ENCODE measurements around the gene ZBTB7C.

Gene ZBTB7C

GRCh38 chr18:48308027-48308635 is 101.1 kb downstream of the ZBTB7C start:
- no peak overlapping the region for H3K4me3 ChIP-seq (ENCODE audit: low read length)
- peak; percentile 91 for DNase-seq (ENCODE audit: low read depth)
- TF ChIP-seq, protein P1, sequence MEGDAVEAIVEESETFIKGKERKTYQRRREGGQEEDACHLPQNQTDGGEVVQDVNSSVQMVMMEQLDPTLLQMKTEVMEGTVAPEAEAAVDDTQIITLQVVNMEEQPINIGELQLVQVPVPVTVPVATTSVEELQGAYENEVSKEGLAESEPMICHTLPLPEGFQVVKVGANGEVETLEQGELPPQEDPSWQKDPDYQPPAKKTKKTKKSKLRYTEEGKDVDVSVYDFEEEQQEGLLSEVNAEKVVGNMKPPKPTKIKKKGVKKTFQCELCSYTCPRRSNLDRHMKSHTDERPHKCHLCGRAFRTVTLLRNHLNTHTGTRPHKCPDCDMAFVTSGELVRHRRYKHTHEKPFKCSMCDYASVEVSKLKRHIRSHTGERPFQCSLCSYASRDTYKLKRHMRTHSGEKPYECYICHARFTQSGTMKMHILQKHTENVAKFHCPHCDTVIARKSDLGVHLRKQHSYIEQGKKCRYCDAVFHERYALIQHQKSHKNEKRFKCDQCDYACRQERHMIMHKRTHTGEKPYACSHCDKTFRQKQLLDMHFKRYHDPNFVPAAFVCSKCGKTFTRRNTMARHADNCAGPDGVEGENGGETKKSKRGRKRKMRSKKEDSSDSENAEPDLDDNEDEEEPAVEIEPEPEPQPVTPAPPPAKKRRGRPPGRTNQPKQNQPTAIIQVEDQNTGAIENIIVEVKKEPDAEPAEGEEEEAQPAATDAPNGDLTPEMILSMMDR (IDR thresholded peaks at IDR 0.05; ENCODE audit: insufficient read depth, low read depth, low read length, missing control alignments): no peak

GRCh38 chr18:48306838-48307237 is 102.3 kb downstream of the ZBTB7C start:
- no peak overlapping the region for H3K4me3 ChIP-seq (ENCODE audit: low read length)
- TF ChIP-seq, protein P1 (IDR thresholded peaks at IDR 0.05; ENCODE audit: insufficient read depth, low read depth, low read length, missing control alignments): no peak
- no peak for DNase-seq (ENCODE audit: low read depth)

- no peak for DNase-seq (ENCODE audit: low read depth)
- TF ChIP-seq, protein P1 (IDR thresholded peaks at IDR 0.05; ENCODE audit: insufficient read depth, low read depth, low read length, missing control alignments): no peak
- H3K4me3 ChIP-seq (ENCODE audit: low read length): no peak overlapping the region
Measured at GRCh38 chr18:48304906-48305693, 104.1 kb downstream of the ZBTB7C start.

- TF ChIP-seq, protein P1 (IDR thresholded peaks at IDR 0.05; ENCODE audit: insufficient read depth, low read depth, low read length, missing control alignments): no peak
- no peak for DNase-seq (ENCODE audit: low read depth)
- no peak overlapping the region for H3K4me3 ChIP-seq (ENCODE audit: low read length)
Measured at GRCh38 chr18:48303883-48304282, 105.3 kb downstream of the ZBTB7C start.

DNA sequence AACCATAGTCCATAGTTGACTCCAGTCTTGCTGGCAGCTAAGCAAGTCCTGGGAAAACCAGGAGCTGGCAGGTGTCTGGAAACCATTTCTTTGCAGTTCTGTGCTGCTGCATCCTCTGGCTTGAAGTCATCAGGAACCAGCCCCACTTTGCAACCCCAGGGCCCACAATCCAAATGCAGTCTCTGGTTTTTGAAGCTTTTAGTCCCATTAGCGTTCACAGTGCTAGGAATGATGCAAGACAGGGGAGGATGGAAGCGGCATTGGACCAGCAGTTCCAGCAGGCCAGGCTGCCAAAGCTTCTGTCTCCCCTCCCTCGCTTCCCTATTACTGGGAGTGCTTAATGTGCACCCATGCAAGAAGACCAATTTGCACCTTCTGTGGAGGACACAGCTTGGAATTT is 106.4 kb downstream of the ZBTB7C start:
- TF ChIP-seq, protein P1 (IDR thresholded peaks at IDR 0.05; ENCODE audit: insufficient read depth, low read depth, low read length, missing control alignments): no peak
- H3K4me3 ChIP-seq (ENCODE audit: low read length): no peak overlapping the region
- DNase-seq (ENCODE audit: low read depth): no peak

DNA sequence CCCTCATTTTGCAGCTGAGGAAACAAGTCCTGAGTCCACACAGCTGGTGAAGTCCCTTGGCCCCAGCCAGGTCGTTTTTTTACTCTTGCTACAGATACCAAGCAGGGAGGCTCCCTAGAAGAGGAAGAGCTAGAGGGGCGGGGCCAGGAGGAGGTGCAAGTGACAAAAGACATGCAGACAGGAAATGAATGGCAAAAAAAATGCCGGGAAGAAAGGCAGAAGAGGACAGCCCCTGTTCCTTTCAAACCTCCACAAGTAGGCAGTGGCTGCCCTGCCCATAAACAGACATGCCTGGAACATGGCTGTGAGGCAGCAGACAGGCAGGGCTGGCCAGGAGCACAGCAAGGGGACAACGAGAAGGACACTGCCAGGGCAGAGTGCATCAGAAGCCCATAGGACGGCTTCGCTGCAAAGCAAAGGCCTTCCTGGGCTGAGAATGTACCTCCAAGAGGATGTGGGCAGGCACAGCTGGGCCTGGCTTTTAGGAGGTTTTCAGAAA is 108.7 kb downstream of the ZBTB7C start:
- TF ChIP-seq, protein P1 (IDR thresholded peaks at IDR 0.05; ENCODE audit: insufficient read depth, low read depth, low read length, missing control alignments): no peak
- H3K4me3 ChIP-seq (ENCODE audit: low read length): no peak overlapping the region
- DNase-seq (ENCODE audit: low read depth): peak; percentile 43
